H1 (cell line): ENCODE results near the gene BPIFB2. TPM values are rescaled to one million over a fixed set of nuclear protein-coding genes. Genes with fewer than 3 reads are reported as not detected.

Source experiments
- CHD7 ChIP-seq: fragments of 300-600 bp; sonication (generic); IDR thresholded peaks from 2 replicates; pipeline ENCODE4 v1.7.1; 2012; ENCODE audit warnings: low read length, moderate library complexity, mild to moderate bottlenecking, inconsistent platforms; ENCODE audit not compliant: insufficient replicate concordance
- KDM1A ChIP-seq: fragments of 200-600, 300-600 bp; sonication (generic); IDR thresholded peaks from 2 replicates; pipeline ENCODE4 v1.7.1; 2016; ENCODE audit warnings: mild to moderate bottlenecking, low read length, borderline replicate concordance
- polyA plus RNA-seq, 7 experiments: library from polyadenylated mRNA; depleted of rRNA in 3 of 7; stranded (reverse) in 5 of 7; unstranded in 2 of 7; fragments of >200 nt in 5 of 7; fragments of 200-250 nt in 2 of 7; gene quantifications; 1 replicate in 5 of 7; 2 replicates in 1 of 7; 4 replicates in 1 of 7; pipeline versions ENCODE4 v1.2.1 to v1.2.3, GENCODE V29; 2011 to 2013; ENCODE audit warnings: missing spikeins in 2 of 7, mixed read lengths in 2 of 7
- total RNA-seq: library from RNA; stranded (reverse); fragmentation: NEBNext Ultra II Directional; extraction: Animal tissue kit (Norgen Biotek cat#: 25700); gene quantifications from 2 replicates; pipeline ENCODE4 v1.2.1, GENCODE V29; 2021

The BPIFB2 gene
- total and polyA plus RNA-seq, 2 of the 8 experiments (the other 6 are each of a cell fraction or from before 2014, with no cell fraction given): not detected

GRCh38 chr20:33015700-33016580, 8.4 kb downstream of the BPIFB2 start (continued):
- TF ChIP-seq CHD7 (no peak), KDM1A (0 out of 2 replicates have a peak, but pooled peaks have one; percentile 23)
- TF ChIP-seq, all 59 proteins: peak for 1
